T-helper 9 cell (primary cell): ENCODE measurements around the gene MORC1.
"Not testable (repeated sequence)": the region's sequence is repeated elsewhere in the genome, so short reads cannot be mapped to it uniquely, and the experiment has no call there.

Source experiments
- DNase-seq: peaks from one replicate; pipeline ENCODE4 v3.0.0-alpha.2; 2020

The MORC1 gene

GRCh38 chr3:109109574-109109973, 8.4 kb downstream of the MORC1 start:
- no peak for DNase-seq

DNA sequence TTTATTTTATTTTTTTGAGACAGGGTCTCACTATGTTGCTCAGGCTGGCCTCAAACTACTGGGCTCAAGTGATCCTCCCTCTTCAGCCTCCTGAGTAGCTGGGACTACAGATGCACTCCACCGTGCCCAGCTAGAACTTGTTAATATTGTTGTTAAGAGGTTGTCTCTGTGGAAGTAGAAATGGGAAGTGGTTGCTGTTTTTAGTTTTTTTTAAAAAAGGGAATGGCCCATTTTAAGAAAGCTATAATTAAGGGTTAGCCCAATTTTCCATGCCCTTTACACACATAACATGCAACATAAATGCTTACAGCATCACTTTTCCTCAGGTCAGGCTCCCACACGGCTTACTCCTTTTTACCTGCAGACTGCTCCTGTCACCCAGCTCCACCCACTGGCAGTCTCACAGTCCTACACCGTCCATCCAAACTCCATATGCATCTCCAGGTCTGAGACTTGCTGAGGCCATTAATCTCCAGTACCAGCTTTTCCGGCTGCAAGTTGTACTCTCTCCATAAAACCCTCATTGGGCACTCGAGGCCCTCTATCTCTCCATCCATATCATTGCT, 19.8 kb downstream of the MORC1 start:
- no peak for DNase-seq

DNA sequence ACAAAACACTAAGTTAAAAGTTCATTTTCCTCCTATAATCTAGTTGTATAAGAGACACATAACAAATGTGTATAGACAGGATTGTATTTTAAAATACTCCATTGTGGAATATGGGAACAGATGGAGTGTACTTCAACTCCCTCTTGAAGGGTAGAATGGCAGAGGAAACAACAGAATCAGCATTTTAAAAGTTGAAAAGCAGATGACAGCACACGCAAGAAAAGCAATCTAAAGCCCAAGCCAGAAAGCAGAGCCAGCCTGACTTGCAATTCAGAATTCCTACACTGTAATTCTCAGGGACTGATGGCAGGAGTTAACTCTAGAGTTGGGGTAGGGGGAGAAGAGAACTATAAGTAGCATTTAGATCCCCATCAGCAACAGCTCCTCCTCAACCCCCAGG, 22.8 kb downstream of the MORC1 start:
- DNase-seq: no peak

- no peak for DNase-seq
Measured at GRCh38 chr3:109093561-109093960, 24.4 kb downstream of the MORC1 start.

- DNase-seq: no peak
Measured at GRCh38 chr3:109091846-109092245, 26.1 kb downstream of the MORC1 start.

- DNase-seq: no peak
Measured at GRCh38 chr3:109089265-109089664, 28.7 kb downstream of the MORC1 start.

GRCh38 chr3:109081746-109082510, 36.0 kb downstream of the MORC1 start:
- DNase-seq: no peak

DNA sequence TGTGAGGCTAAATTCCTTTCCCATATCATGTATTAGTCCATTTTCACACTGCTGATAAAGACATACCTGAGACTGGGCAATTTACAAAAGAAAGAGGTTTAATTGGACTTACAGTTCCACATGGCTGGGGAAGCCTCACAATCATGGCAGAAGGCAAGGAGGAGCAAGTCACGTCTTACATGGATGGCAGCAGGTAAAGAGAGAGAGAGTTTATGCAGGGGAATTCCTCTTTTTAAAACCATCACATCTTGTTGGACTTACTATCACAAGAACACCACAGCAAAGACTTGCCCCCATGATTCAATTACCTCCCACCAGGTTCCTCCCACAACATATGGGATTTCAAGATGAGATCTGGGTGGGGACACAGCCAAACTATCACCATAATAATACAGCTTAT, 37.8 kb downstream of the MORC1 start:
- DNase-seq: not testable (repeated sequence)

GRCh38 chr3:109073116-109073515, 44.8 kb downstream of the MORC1 start:
- no peak for DNase-seq

DNA sequence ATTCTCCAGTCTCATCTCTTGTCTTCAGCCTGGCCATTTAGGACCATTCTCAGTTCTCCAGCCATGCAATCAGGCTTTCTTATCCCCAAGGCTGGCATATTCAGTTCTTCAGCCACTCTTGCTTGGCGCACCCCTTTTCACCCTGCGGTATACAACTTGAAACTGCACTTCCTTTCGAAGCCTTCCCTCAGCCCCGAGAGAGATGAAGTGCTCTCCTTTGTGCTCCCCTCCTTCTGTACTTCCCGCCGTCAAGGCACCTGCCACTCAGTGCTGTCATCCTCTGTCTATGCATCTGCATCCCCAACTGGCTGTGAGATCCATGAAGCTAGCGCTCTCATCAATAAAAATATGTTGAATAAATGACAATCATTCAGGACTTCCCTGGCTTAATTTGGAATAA, 45.7 kb downstream of the MORC1 start:
- DNase-seq: no peak

GRCh38 chr3:109071350-109072142, 46.4 kb downstream of the MORC1 start:
- DNase-seq: no peak

- DNase-seq: no peak
Measured at GRCh38 chr3:109070211-109070610, 47.7 kb downstream of the MORC1 start.

GRCh38 chr3:109066864-109067263, 51.1 kb downstream of the MORC1 start:
- DNase-seq: no peak

DNA sequence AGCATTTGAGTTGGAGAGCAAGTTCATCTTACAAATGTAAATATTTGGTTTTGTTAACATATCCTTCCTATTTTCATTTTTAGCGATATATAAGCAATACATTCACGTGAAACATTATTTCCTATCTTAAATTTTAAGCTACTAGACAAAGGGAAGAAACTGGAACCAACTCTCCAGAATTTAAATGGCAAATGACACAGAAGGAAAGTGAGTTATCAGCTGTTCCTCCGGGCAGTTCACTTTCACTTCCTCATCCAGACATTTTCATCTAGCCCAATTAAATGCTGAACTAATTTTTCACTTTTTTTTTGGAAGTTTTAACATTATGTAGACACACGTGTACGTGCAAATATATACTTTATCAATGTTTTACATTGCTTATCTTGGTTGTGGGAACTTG, 58.7 kb downstream of the MORC1 start:
- no peak for DNase-seq

DNA sequence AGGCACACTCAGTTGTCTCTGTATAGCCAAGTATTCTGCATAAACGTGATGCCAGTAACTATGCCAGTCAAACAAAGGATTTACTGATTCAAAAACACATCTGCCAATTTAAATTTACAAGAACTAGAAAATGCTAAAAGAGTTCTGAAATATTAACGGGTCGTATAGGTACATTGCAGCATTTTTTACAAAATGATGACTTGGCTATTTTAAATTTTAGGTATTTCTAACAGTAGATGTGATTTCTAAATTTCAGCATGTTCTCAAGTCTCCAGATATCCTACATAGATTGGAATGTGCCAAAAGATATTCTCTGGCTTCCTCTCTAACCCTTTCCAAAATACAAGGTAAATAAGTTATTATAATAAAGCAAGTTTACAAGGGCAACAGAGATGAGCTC, 60.3 kb downstream of the MORC1 start:
- DNase-seq: no peak

- no peak for DNase-seq
Measured at GRCh38 chr3:109057056-109057455, 60.9 kb downstream of the MORC1 start.

DNA sequence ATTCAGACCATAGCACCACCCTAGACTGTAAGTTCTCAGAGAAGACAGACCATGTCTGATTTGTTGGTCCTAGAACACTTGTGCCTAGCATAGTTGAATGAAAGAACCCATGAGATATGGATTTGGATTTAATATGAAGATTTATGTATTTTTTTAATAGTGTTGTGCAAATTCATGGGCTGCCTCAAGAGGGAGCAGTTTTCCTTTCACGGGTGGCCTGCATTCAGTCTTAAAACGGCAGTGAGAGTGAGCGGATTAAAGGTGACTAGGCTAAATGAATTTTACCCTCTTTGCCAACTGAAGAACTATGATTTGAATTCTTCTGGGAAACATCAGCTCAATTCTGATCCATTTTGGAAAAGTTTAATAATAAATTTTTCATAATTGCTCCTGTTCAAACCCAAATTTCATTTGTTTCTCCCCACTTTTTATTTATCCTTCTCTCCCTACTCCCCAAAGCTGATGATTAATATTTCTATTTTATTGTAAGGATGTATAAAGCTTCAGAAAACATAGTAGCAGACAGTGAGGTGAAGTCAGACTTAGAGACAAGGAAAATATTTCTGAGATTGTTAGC, 67.3 kb downstream of the MORC1 start:
- no peak for DNase-seq

GRCh38 chr3:109047366-109047765, 70.6 kb downstream of the MORC1 start:
- DNase-seq: no peak

- DNase-seq: no peak
Measured at GRCh38 chr3:109045271-109046040, 72.5 kb downstream of the MORC1 start.

- DNase-seq: no peak
Measured at GRCh38 chr3:109035082-109035481, 82.9 kb downstream of the MORC1 start.

GRCh38 chr3:109033000-109033660, 84.8 kb downstream of the MORC1 start:
- no peak for DNase-seq

GRCh38 chr3:109028753-109029152, 89.2 kb downstream of the MORC1 start:
- no peak for DNase-seq
